GM12878 (cell line): ENCODE data around the gene TNFSF9. TPM values are rescaled to one million over a fixed set of nuclear protein-coding genes. Genes with fewer than 3 reads are reported as not detected.

Experiments used
- BCLAF1 ChIP-seq: fragments of 450-650 bp; IDR thresholded peaks from 2 replicates; pipeline ENCODE4 v1.6.1; 2017; ENCODE audit warnings: antibody characterized with exemption, mild to moderate bottlenecking, moderate library complexity
- E2F4 ChIP-seq: IDR thresholded peaks from 2 replicates; pipeline ENCODE4 v1.6.1; 2012; ENCODE audit warnings: low read depth, low read length, improper control_type of control experiment
- EP300 ChIP-seq, 2 experiments: fragments of 150-350 bp in 1 of 2; IDR thresholded peaks; 2 replicates each; pipeline ENCODE4 v1.6.1; 2011 to 2012; ENCODE audit warnings: low read depth in 2 of 2, low read length in 2 of 2, borderline replicate concordance in 1 of 2, improper control_type of control experiment in 1 of 2, inconsistent platforms in 1 of 2; ENCODE audit not compliant: control insufficient read depth in 1 of 2
- IKZF1 ChIP-seq: fragments of 450-650 bp; conservative IDR thresholded peaks from 2 replicates; pipeline ENCODE4 v1.6.1; 2017; ENCODE audit warnings: antibody characterized with exemption, mild to moderate bottlenecking
- IRF5 ChIP-seq: fragments of 450-650 bp; IDR thresholded peaks from 2 replicates; pipeline ENCODE4 v1.6.1; 2017; ENCODE audit warnings: borderline replicate concordance
- MXI1 ChIP-seq: fragments of 150-350 bp; IDR thresholded peaks from 2 replicates; pipeline ENCODE4 v1.6.1; 2011; ENCODE audit warnings: low read depth, mild to moderate bottlenecking, inconsistent platforms, low read length, improper control_type of control experiment
- NFXL1 ChIP-seq: fragments of 450-650 bp; IDR thresholded peaks from 2 replicates; pipeline ENCODE4 v1.6.1; 2017; ENCODE audit warnings: antibody characterized with exemption, mild to moderate bottlenecking, borderline replicate concordance
- NR2C1 ChIP-seq: fragments of 450-650 bp; IDR thresholded peaks from 2 replicates; pipeline ENCODE4 v1.6.1; 2017; ENCODE audit warnings: antibody characterized with exemption, mild to moderate bottlenecking, moderate library complexity
- NRF1 ChIP-seq: conservative IDR thresholded peaks from 2 replicates; pipeline ENCODE4 v1.6.1; 2011; ENCODE audit warnings: mild to moderate bottlenecking, low read depth, low read length, improper control_type of control experiment
- PML ChIP-seq: IDR thresholded peaks from 2 replicates; pipeline ENCODE4 v1.6.1; 2012; ENCODE audit warnings: low read length, inconsistent platforms
- RELB ChIP-seq: fragments of 450-650 bp; IDR thresholded peaks from 2 replicates; pipeline ENCODE4 v1.6.1; 2017; ENCODE audit warnings: low read depth, mild to moderate bottlenecking, moderate library complexity
- SREBF2 ChIP-seq: IDR thresholded peaks from 2 replicates; pipeline ENCODE4 v1.6.1; 2012; ENCODE audit warnings: mild to moderate bottlenecking, low read length
- SUPT20H ChIP-seq: IDR thresholded peaks from 2 replicates; pipeline ENCODE4 v1.6.1; 2011; ENCODE audit warnings: low read depth, mild to moderate bottlenecking, low read length, moderate library complexity, borderline replicate concordance; ENCODE audit not compliant: control insufficient read depth
- YY1 ChIP-seq: IDR thresholded peaks from 2 replicates; pipeline ENCODE4 v1.6.1; 2011; ENCODE audit warnings: low read depth, mild to moderate bottlenecking, low read length
- ZBTB40 ChIP-seq: fragments of 450-650 bp; IDR thresholded peaks from 2 replicates; pipeline ENCODE4 v1.6.1; 2016; ENCODE audit warnings: mild to moderate bottlenecking, moderate library complexity, borderline replicate concordance
- ZNF217 ChIP-seq: fragments of 450-650 bp; IDR thresholded peaks from 2 replicates; pipeline ENCODE4 v1.6.1; 2017; ENCODE audit warnings: antibody characterized with exemption, mild to moderate bottlenecking
- ZNF384 ChIP-seq: IDR thresholded peaks from 2 replicates; pipeline ENCODE4 v1.6.1; 2012; ENCODE audit warnings: low read depth, mild to moderate bottlenecking, low read length, improper control_type of control experiment, borderline replicate concordance
- ZSCAN29 ChIP-seq: fragments of 450-650 bp; IDR thresholded peaks from 2 replicates; pipeline ENCODE4 v1.6.1; 2017; ENCODE audit warnings: mild to moderate bottlenecking, moderate library complexity
- polyA plus RNA-seq, 11 experiments: library from polyadenylated mRNA; depleted of rRNA in 4 of 11; unstranded in 6 of 11; stranded (reverse) in 5 of 11; fragments of >200 nt; fragmentation: Nextera tagmentation in 4 of 11; fragmentation: Illumina TruSeq in 1 of 11; extraction: Ambion mirVana in 4 of 11; extraction: Trizol in 1 of 11; gene quantifications; 1 replicate in 1 of 11; 2 replicates in 10 of 11; pipeline versions ENCODE4 v1.2.1 to v1.2.3, GENCODE V29; 2011 to 2016; ENCODE audit warnings: inconsistent platforms in 2 of 11, missing spikeins in 2 of 11, low read depth in 1 of 11
- total RNA-seq, 4 experiments: library from RNA; depleted of rRNA in 3 of 4; stranded (reverse); fragments of >200 nt in 3 of 4; fragmentation: Illumina TruSeq in 1 of 4; extraction: Trizol in 1 of 4; gene quantifications; 2 replicates each; pipeline versions ENCODE4 v1.2.1 to v1.2.3, GENCODE V29; 2013 to 2021

TNFSF9 gene
- total and polyA plus RNA-seq, 10 of the 15 experiments (the other 5 are each of a cell fraction or from before 2014, with no cell fraction given): 6.2 to 75.3 (median 22.1) TPM

GRCh38 chr19:6489278-6490061, 41.4 kb upstream of the TNFSF9 start (continued):
- TF ChIP-seq ZSCAN29 (no peak), SUPT20H (no peak), RELB (no peak; the same call in 1 of the 2 replicates), PML (peak; percentile 69; the same call in 1 of the 2 replicates), MXI1 (no peak), ZNF217 (no peak), NFXL1 (no peak), BCLAF1 (no peak), YY1 (no peak), IRF5 (no peak), NR2C1 (no peak), ZNF384 (no peak), E2F4 (no peak), ZBTB40 (no peak; the same call in 1 of the 2 replicates), EP300 (IDR thresholded peaks at IDR 0.05; ENCODE audit: borderline replicate concordance in 1 of 2, control insufficient read depth in 1 of 2, low read depth in 2 of 2, low read length in 2 of 2) (no peak), NRF1 (no peak), SREBF2 (no peak), IKZF1 (peak; percentile 58; the same call in 1 of the 2 replicates)
